ENCODE measurements around the gene CYFIP1. TPM values are rescaled to one million over a fixed set of nuclear protein-coding genes. Genes with fewer than 3 reads are reported as not detected.

Gene CYFIP1
- total RNA-seq, 4 donors from 2014 or later = 88.0 to 92.5 (median 90.1) TPM

DNA sequence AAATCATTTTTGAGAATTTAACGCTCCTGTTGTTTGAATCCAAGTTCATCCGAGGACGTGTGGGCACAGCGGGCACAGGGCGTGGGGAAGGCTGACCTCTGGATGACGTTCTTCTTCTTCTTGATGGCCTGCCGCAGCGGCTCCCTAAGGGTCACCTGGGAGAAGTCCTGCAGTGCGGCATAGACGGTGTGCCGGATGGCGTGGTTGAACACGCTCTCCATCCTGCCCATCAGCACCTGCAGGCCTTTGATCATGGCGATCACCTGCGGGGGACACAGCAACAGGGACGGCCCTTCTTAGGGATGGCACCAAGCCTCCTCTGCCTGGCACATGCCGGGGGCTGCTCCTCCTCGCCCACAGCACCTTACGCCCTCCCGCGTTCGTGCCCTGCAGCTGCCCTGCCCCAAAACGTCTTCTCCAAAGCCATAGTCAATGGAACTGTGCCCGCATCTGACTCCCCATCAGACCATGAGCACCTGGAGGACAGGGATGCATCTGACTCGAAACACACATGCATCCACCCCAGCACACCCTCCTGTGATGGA is 61.5 kb downstream of the CYFIP1 start:
- Histone ChIP-seq H3K27me3 (no peaks in the 10 kb centered on the region), H3K4me1 (peaks cover 0 to 6% (median 0%) of the 10 kb centered on the region in 3 donors), H3K9me3 (no peaks in the 10 kb centered on the region), H3K36me3 (peaks cover 8 to 87% (median 20%) of the 10 kb centered on the region in 3 donors), H3K27ac (no peak overlapping the region), H3K4me3 (no peak overlapping the region)
- TF ChIP-seq POLR2A (IDR thresholded peaks at IDR 0.05) = no peak
- TF ChIP-seq, protein P1, sequence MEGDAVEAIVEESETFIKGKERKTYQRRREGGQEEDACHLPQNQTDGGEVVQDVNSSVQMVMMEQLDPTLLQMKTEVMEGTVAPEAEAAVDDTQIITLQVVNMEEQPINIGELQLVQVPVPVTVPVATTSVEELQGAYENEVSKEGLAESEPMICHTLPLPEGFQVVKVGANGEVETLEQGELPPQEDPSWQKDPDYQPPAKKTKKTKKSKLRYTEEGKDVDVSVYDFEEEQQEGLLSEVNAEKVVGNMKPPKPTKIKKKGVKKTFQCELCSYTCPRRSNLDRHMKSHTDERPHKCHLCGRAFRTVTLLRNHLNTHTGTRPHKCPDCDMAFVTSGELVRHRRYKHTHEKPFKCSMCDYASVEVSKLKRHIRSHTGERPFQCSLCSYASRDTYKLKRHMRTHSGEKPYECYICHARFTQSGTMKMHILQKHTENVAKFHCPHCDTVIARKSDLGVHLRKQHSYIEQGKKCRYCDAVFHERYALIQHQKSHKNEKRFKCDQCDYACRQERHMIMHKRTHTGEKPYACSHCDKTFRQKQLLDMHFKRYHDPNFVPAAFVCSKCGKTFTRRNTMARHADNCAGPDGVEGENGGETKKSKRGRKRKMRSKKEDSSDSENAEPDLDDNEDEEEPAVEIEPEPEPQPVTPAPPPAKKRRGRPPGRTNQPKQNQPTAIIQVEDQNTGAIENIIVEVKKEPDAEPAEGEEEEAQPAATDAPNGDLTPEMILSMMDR (IDR thresholded peaks at IDR 0.05) = no peak
- 88 to 93% methylated on average over 14 to 21 of the region's 25 CpGs for WGBS, 2 donors
- no peak for DNase-seq
- intact Hi-C loops (cut with DNase I) = no loop called here

DNA sequence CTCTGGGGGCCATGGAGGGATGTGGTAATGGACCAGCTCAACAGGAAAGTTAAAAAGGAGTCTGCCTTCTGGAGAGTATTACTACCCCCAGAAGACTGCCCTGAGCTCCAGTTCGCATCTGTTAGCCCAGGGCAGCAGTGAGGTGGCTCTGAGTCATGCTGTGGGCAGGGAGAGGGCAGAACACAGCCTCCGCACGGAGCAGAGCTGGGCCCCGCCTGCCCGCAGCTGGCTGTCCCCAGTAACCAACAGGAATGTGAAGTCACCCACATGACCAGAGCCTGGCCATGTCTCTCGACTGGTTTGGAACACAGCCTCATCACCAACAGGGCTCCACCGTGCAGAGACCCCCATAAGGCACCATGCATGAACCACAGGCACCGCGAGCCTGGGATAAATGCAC is 62.1 kb downstream of the CYFIP1 start:
- TF ChIP-seq, protein P1 (IDR thresholded peaks at IDR 0.05) = no peak
- TF ChIP-seq POLR2A (IDR thresholded peaks at IDR 0.05) = no peak
- Histone ChIP-seq H3K4me3 (no peak overlapping the region), H3K27ac (no peak overlapping the region), H3K4me1 (peaks cover 0 to 6% (median 0%) of the 10 kb centered on the region in 3 donors), H3K36me3 (peaks cover 8 to 86% (median 22%) of the 10 kb centered on the region in 3 donors), H3K9me3 (no peaks in the 10 kb centered on the region), H3K27me3 (no peaks in the 10 kb centered on the region)
- no peak for DNase-seq
- WGBS, 2 donors = 82 to 90% methylated on average over 2 to 7 of the region's 9 CpGs
- intact Hi-C loops (cut with DNase I) = no loop called here

GRCh38 chr15:22917556-22917955 is 62.6 kb downstream of the CYFIP1 start:
- no peak for DNase-seq
- 79 to 97% methylated on average over 6 to 7 of the region's 18 CpGs for WGBS, 2 donors
- H3K36me3 ChIP-seq = peaks cover 8 to 86% (median 25%) of the 10 kb centered on the region in 3 donors
- TF ChIP-seq, protein P1 (IDR thresholded peaks at IDR 0.05) = no peak
- TF ChIP-seq POLR2A (IDR thresholded peaks at IDR 0.05) = no peak
- H3K27me3 ChIP-seq = no peaks in the 10 kb centered on the region
- H3K4me1 ChIP-seq = peaks cover 0 to 6% (median 0%) of the 10 kb centered on the region in 3 donors
- no peaks in the 10 kb centered on the region for H3K9me3 ChIP-seq
- H3K4me3 ChIP-seq = no peak overlapping the region
- intact Hi-C loops (cut with DNase I) = no loop called here
- H3K27ac ChIP-seq = no peak overlapping the region

GRCh38 chr15:22916606-22917350 is 63.4 kb downstream of the CYFIP1 start:
- H3K27ac ChIP-seq = no peak overlapping the region
- WGBS, 2 donors = 91% methylated on average over 26 to 35 of the region's 36 CpGs
- no peak overlapping the region for H3K4me3 ChIP-seq
- no peaks in the 10 kb centered on the region for H3K9me3 ChIP-seq
- peaks cover 0 to under 1% (median 0%) of the 10 kb centered on the region in 3 donors for H3K4me1 ChIP-seq
- H3K27me3 ChIP-seq = no peaks in the 10 kb centered on the region
- no peak for DNase-seq
- H3K36me3 ChIP-seq = peaks cover 8 to 86% (median 32%) of the 10 kb centered on the region in 3 donors
- intact Hi-C loops (cut with DNase I) = no loop called here
- TF ChIP-seq, protein P1 (IDR thresholded peaks at IDR 0.05) = no peak
- TF ChIP-seq POLR2A (IDR thresholded peaks at IDR 0.05) = no peak

GRCh38 chr15:22915866-22916515 is 64.2 kb downstream of the CYFIP1 start:
- WGBS, 2 donors = 96 to 97% methylated on average over 10 to 19 of the region's 25 CpGs
- Histone ChIP-seq H3K9me3 (no peaks in the 10 kb centered on the region), H3K27me3 (no peaks in the 10 kb centered on the region), H3K4me3 (no peak overlapping the region), H3K4me1 (no peaks in the 10 kb centered on the region), H3K27ac (no peak overlapping the region), H3K36me3 (peaks cover 8 to 93% (median 38%) of the 10 kb centered on the region in 3 donors)
- intact Hi-C loops (cut with DNase I) = no loop called here
- TF ChIP-seq, protein P1 (IDR thresholded peaks at IDR 0.05) = no peak
- no peak for TF ChIP-seq POLR2A (IDR thresholded peaks at IDR 0.05)
- no peak for DNase-seq
